Measurements from ENCODE around the gene ARHGAP33. TPM values are rescaled to one million over a fixed set of nuclear protein-coding genes. Genes with fewer than 3 reads are reported as not detected.
"Not testable (repeated sequence)": the region's sequence is repeated elsewhere in the genome, so short reads cannot be mapped to it uniquely, and the experiment has no call there.

The ARHGAP33 gene
- polyA plus RNA-seq, 3 donors, result 17.7 to 45.7 (median 33.6) TPM

- no peak for DNase-seq (ENCODE audit: extremely low read depth in 1 of 11, low read depth in 9 of 11, low spot score in 4 of 11)
Observed at GRCh38 chr19:35806597-35806996, 31.2 kb downstream of the ARHGAP33 start.

GRCh38 chr19:35807633-35808032, 32.3 kb downstream of the ARHGAP33 start:
- DNase-seq (ENCODE audit: extremely low read depth in 1 of 11, low read depth in 9 of 11, low spot score in 4 of 11), result no peak

- DNase-seq (ENCODE audit: extremely low read depth in 1 of 11, low read depth in 9 of 11, low spot score in 4 of 11), result no peak
Observed at GRCh38 chr19:35811317-35812219, 36.2 kb downstream of the ARHGAP33 start.

GRCh38 chr19:35812220-35813042, 37.1 kb downstream of the ARHGAP33 start, which contains the start of gene PRODH2:
PRODH2 (minus strand) TSS chr19:35812845; CDS start chr19:35812805, 40 bp downstream.
- DNase-seq (ENCODE audit: extremely low read depth in 1 of 11, low read depth in 9 of 11, low spot score in 4 of 11), result peak in 2 of 11 donors; percentile 4 to 25

GRCh38 chr19:35813043-35813890, 37.9 kb downstream of the ARHGAP33 start:
- DNase-seq (ENCODE audit: extremely low read depth in 1 of 11, low read depth in 9 of 11, low spot score in 4 of 11), result no peak

GRCh38 chr19:35816262-35816661, 40.9 kb downstream of the ARHGAP33 start:
- no peak for DNase-seq (ENCODE audit: extremely low read depth in 1 of 11, low read depth in 9 of 11, low spot score in 4 of 11)

GRCh38 chr19:35816846-35817245, 41.5 kb downstream of the ARHGAP33 start:
- DNase-seq (ENCODE audit: extremely low read depth in 1 of 11, low read depth in 9 of 11, low spot score in 4 of 11), result no peak

GRCh38 chr19:35818445-35818844, 43.1 kb downstream of the ARHGAP33 start:
- DNase-seq (ENCODE audit: extremely low read depth in 1 of 11, low read depth in 9 of 11, low spot score in 4 of 11), result no peak

GRCh38 chr19:35822579-35822978, 47.2 kb downstream of the ARHGAP33 start:
- no peak for DNase-seq (ENCODE audit: extremely low read depth in 1 of 11, low read depth in 9 of 11, low spot score in 4 of 11)

- no peak for DNase-seq (ENCODE audit: extremely low read depth in 1 of 11, low read depth in 9 of 11, low spot score in 4 of 11)
Observed at GRCh38 chr19:35824150-35824549, 48.8 kb downstream of the ARHGAP33 start.

GRCh38 chr19:35828692-35829301, 53.4 kb downstream of the ARHGAP33 start:
- peak; percentile 69 to 89 (median 80) for DNase-seq (ENCODE audit: extremely low read depth in 1 of 11, low read depth in 9 of 11, low spot score in 4 of 11)

- no peak for DNase-seq (ENCODE audit: extremely low read depth in 1 of 11, low read depth in 9 of 11, low spot score in 4 of 11)
Observed at GRCh38 chr19:35830986-35831385, 55.6 kb downstream of the ARHGAP33 start.

GRCh38 chr19:35832054-35832453, 56.7 kb downstream of the ARHGAP33 start:
- DNase-seq (ENCODE audit: extremely low read depth in 1 of 11, low read depth in 9 of 11, low spot score in 4 of 11), result no peak

GRCh38 chr19:35833972-35834371, 58.6 kb downstream of the ARHGAP33 start:
- no peak for DNase-seq (ENCODE audit: extremely low read depth in 1 of 11, low read depth in 9 of 11, low spot score in 4 of 11)

GRCh38 chr19:35836096-35836495, 60.7 kb downstream of the ARHGAP33 start:
- not testable (repeated sequence) for DNase-seq (ENCODE audit: extremely low read depth in 1 of 11, low read depth in 9 of 11, low spot score in 4 of 11)

Measured in renal cortex interstitium (tissue), 11 donors.